Prostate gland (tissue), 2 donors: ENCODE measurements around the gene EPB41L2. TPM values are rescaled to one million over a fixed set of nuclear protein-coding genes. Genes with fewer than 3 reads are reported as not detected.

Source experiments
- DNase-seq: peaks from one replicate; pipeline ENCODE4 v3.0.0-alpha.2; 2019; ENCODE audit warnings: low spot score
- H3K27ac ChIP-seq, 2 donors: fragments of 200-600 bp; sonication (generic); 2 replicates each; pipeline ENCODE4 v1.5.1; 2017 to 2019
- H3K27me3 ChIP-seq: fragments of 200-600 bp; sonication (generic); replicated peaks from 2 replicates; pipeline ENCODE4 v1.5.1; 2019; ENCODE audit not compliant: insufficient read depth
- H3K36me3 ChIP-seq, 2 donors: fragments of 200-600 bp; sonication (generic); 1 replicate in 1 of 2; 2 replicates in 1 of 2; pipeline versions ENCODE4 v1.5.1 to v1.8.1; 2017 to 2019
- H3K4me1 ChIP-seq: fragments of 200-600 bp; sonication (generic); replicated peaks from 2 replicates; pipeline ENCODE4 v1.5.1; 2019
- H3K4me3 ChIP-seq, 2 donors: fragments of 200-600 bp; sonication (generic); 2 replicates each; pipeline ENCODE4 v1.5.1; 2017 to 2019
- H3K9me3 ChIP-seq: fragments of 200-600 bp; sonication (generic); 2 replicates; pipeline ENCODE4 v1.5.1; 2017
- CTCF ChIP-seq, 4 experiments: fragments of 200-600 bp in 2 of 4; fragments of 450-650 bp in 2 of 4; sonication (generic) in 2 of 4; IDR thresholded peaks; 1 replicate in 3 of 4; 2 replicates in 1 of 4; pipeline ENCODE4 v1.5.1; 2016 to 2019; ENCODE audit warnings: antibody characterized with exemption in 4 of 4, mild to moderate bottlenecking in 2 of 4, moderate library complexity in 2 of 4
- POLR2A ChIP-seq: fragments of 450-650 bp; IDR thresholded peaks from one replicate; pipeline ENCODE4 v1.6.1; 2016; ENCODE audit warnings: antibody characterized with exemption, mild to moderate bottlenecking
- POLR2AphosphoS5 ChIP-seq: sonication (generic); formaldehyde crosslinking; IDR thresholded peaks from one replicate; pipeline ENCODE4 v1.6.1; 2017; ENCODE audit warnings: antibody characterized with exemption
- WGBS: methylation state at CpG from one replicate; pipeline ENCODE4 v1.1.5; 2018; 5-methylcytosine and 5-hydroxymethylcytosine counted together
- intact Hi-C: fragments of 100-400 bp; cut with DNase I; formaldehyde crosslinking; loops from one replicate; pipeline ENCODE4 v1.14.2; 2022
- total RNA-seq, 2 donors: library from RNA; depleted of rRNA; stranded (reverse); fragments of >200 nt; gene quantifications; one replicate each; pipeline ENCODE4 v1.1.0, GENCODE V29; 2016

Gene EPB41L2
- total RNA-seq, 2 donors from 2014 or later, result 11.9 to 105 TPM

GRCh38 chr6:130826442-130827246 is 236.4 kb downstream of the EPB41L2 start:
- no peak overlapping the region for H3K4me3 ChIP-seq
- WGBS, result 98% methylated on average over 4 of the region's 4 CpGs
- intact Hi-C loops, result no loop called here

GRCh38 chr6:130825772-130826441 is 237.1 kb downstream of the EPB41L2 start:
- Histone ChIP-seq H3K4me1 (no peaks in the 10 kb centered on the region), H3K27me3 (no peaks in the 10 kb centered on the region), H3K36me3 (no peaks in the 10 kb centered on the region), H3K4me3 (no peak overlapping the region), H3K27ac (no peak overlapping the region), H3K9me3 (no peaks in the 10 kb centered on the region)
- no peak for DNase-seq
- 86% methylated on average over 3 of the region's 3 CpGs for WGBS
- TF ChIP-seq CTCF (IDR thresholded peaks at IDR 0.05), result no peak
- TF ChIP-seq POLR2A, result no peak
- no peak for TF ChIP-seq POLR2AphosphoS5
- intact Hi-C loops, result no loop called here

More at GRCh38 chr6:130826442-130827246, 236.4 kb downstream of the EPB41L2 start:
- Histone ChIP-seq H3K27me3 (no peaks in the 10 kb centered on the region), H3K9me3 (no peaks in the 10 kb centered on the region), H3K36me3 (no peaks in the 10 kb centered on the region), H3K27ac (no peak overlapping the region), H3K4me1 (no peaks in the 10 kb centered on the region)
- DNase-seq, result no peak
- no peak for TF ChIP-seq POLR2AphosphoS5
- no peak for TF ChIP-seq CTCF (IDR thresholded peaks at IDR 0.05)
- no peak for TF ChIP-seq POLR2A

GRCh38 chr6:130824978-130825694 is 237.9 kb downstream of the EPB41L2 start:
- Histone ChIP-seq H3K4me3 (no peak overlapping the region), H3K4me1 (no peaks in the 10 kb centered on the region), H3K36me3 (no peaks in the 10 kb centered on the region), H3K9me3 (no peaks in the 10 kb centered on the region), H3K27me3 (no peaks in the 10 kb centered on the region), H3K27ac (no peak overlapping the region)
- TF ChIP-seq CTCF (IDR thresholded peaks at IDR 0.05) (no peak), POLR2A (no peak), POLR2AphosphoS5 (no peak)
- intact Hi-C loops, result no loop called here
- no peak for DNase-seq
- 76% methylated on average over 5 of the region's 5 CpGs for WGBS

- DNase-seq, result no peak
- no peak overlapping the region for H3K4me3 ChIP-seq
- H3K27ac ChIP-seq, result no peak overlapping the region
- H3K9me3 ChIP-seq, result no peaks in the 10 kb centered on the region
- intact Hi-C loops, result no loop called here
- H3K27me3 ChIP-seq, result no peaks in the 10 kb centered on the region
- WGBS, result 92% methylated on average over 1 of the region's 1 CpG
- TF ChIP-seq POLR2AphosphoS5, result no peak
- no peak for TF ChIP-seq POLR2A
- no peak for TF ChIP-seq CTCF (IDR thresholded peaks at IDR 0.05)
- no peaks in the 10 kb centered on the region for H3K36me3 ChIP-seq
- H3K4me1 ChIP-seq, result no peaks in the 10 kb centered on the region
Measured at GRCh38 chr6:130822736-130823135, 240.3 kb downstream of the EPB41L2 start.
